ENCODE results near the gene CCT6B.
A peak's percentile ranks its signal among the peaks of the same experiment; 100 is the strongest.
"Not testable (repeated sequence)": the region's sequence is repeated elsewhere in the genome, so short reads cannot be mapped to it uniquely, and the experiment has no call there.

Gene CCT6B

GRCh38 chr17:35001549-35001948, 40.3 kb upstream of the CCT6B start:
- no peak for TF ChIP-seq FOXA1 (IDR thresholded peaks at IDR 0.05)
- no peak for TF ChIP-seq SP1 (IDR thresholded peaks at IDR 0.05)
- TF ChIP-seq BHLHE40 (IDR thresholded peaks at IDR 0.05; ENCODE audit: borderline replicate concordance), result no peak
- no peak for TF ChIP-seq TARDBP (IDR thresholded peaks at IDR 0.05)
- no peak for TF ChIP-seq CTBP1 (IDR thresholded peaks at IDR 0.05; ENCODE audit: borderline replicate concordance)
- no peak for TF ChIP-seq ARNT (IDR thresholded peaks at IDR 0.05)
- no peak for TF ChIP-seq ZNF384 (IDR thresholded peaks at IDR 0.05)
- no peak for TF ChIP-seq L3MBTL2 (conservative IDR thresholded peaks at IDR 0.05)
- no peak for TF ChIP-seq ELF4 (IDR thresholded peaks at IDR 0.05)
- TF ChIP-seq PKNOX1 (IDR thresholded peaks at IDR 0.05), result no peak
- no peak for TF ChIP-seq NFRKB (IDR thresholded peaks at IDR 0.05)
- no peak for TF ChIP-seq SUZ12 (IDR thresholded peaks at IDR 0.05)
- no peak for TF ChIP-seq FOXK2 (IDR thresholded peaks at IDR 0.05)
- TF ChIP-seq LEF1 (IDR thresholded peaks at IDR 0.05; ENCODE audit: borderline replicate concordance), result no peak
- TF ChIP-seq FOXM1 (IDR thresholded peaks at IDR 0.05; ENCODE audit: borderline replicate concordance), result no peak
- TF ChIP-seq HDGF (IDR thresholded peaks at IDR 0.05; ENCODE audit: borderline replicate concordance), result no peak
- POLR2A ChIA-PET, result interaction anchor here (1.0 kb wide), 1 partner anchor 8 kb away, joined by 3 read pairs; no protein-coding TSS in a partner anchor
- no peak for DNase-seq (ENCODE audit: extremely low spot score)
- CTCF ChIA-PET, result interaction anchor here (1.0 kb wide), 1 partner anchor 93 kb away, joined by 3 read pairs; no protein-coding TSS in a partner anchor

- POLR2A ChIA-PET; DNase-seq (ENCODE audit: extremely low spot score): not testable (repeated sequence)
- CTCF ChIA-PET, result interaction anchor here (1.0 kb wide), 1 partner anchor 93 kb away, joined by 3 read pairs; no protein-coding TSS in a partner anchor
Observed at GRCh38 chr17:35000965-35001364, 39.7 kb upstream of the CCT6B start.

DNA sequence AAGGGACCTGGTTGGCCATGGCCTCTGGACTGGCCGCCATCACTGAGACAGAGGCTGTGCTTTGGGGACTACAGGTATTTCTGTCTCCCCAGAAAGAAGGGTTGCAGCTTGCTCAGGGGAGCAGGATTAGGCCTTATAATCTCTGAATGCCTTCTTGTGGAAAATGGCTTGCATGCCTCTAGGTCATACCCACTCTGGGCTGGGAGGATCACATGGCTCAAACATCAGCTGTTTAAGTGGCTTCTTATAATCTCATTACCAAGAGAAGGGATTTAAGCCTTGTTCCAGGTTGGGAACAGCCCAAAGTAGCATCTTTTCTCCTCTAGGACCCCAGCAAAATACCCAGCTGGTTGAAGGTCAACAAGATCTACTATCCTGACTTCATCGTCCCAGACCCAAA, 38.2 kb upstream of the CCT6B start:
- no peak for DNase-seq (ENCODE audit: extremely low spot score)
- no peak for TF ChIP-seq FOXM1 (IDR thresholded peaks at IDR 0.05; ENCODE audit: borderline replicate concordance)
- TF ChIP-seq TARDBP (IDR thresholded peaks at IDR 0.05), result no peak
- TF ChIP-seq ZNF384 (IDR thresholded peaks at IDR 0.05), result no peak
- TF ChIP-seq ELF4 (IDR thresholded peaks at IDR 0.05), result no peak
- no peak for TF ChIP-seq PKNOX1 (IDR thresholded peaks at IDR 0.05)
- TF ChIP-seq LEF1 (IDR thresholded peaks at IDR 0.05; ENCODE audit: borderline replicate concordance), result no peak
- no peak for TF ChIP-seq CTBP1 (IDR thresholded peaks at IDR 0.05; ENCODE audit: borderline replicate concordance)
- no peak for TF ChIP-seq ARNT (IDR thresholded peaks at IDR 0.05)
- TF ChIP-seq NFRKB (IDR thresholded peaks at IDR 0.05), result no peak
- no peak for TF ChIP-seq BHLHE40 (IDR thresholded peaks at IDR 0.05; ENCODE audit: borderline replicate concordance)
- TF ChIP-seq FOXA1 (IDR thresholded peaks at IDR 0.05), result no peak
- TF ChIP-seq L3MBTL2 (conservative IDR thresholded peaks at IDR 0.05), result no peak
- no peak for TF ChIP-seq SUZ12 (IDR thresholded peaks at IDR 0.05)
- TF ChIP-seq FOXK2 (IDR thresholded peaks at IDR 0.05), result no peak
- no peak for TF ChIP-seq SP1 (IDR thresholded peaks at IDR 0.05)
- CTCF ChIA-PET, result interaction anchor here (0.9 kb wide), 1 partner anchor 106 kb away, joined by 3 read pairs; no protein-coding TSS in a partner anchor
- POLR2A ChIA-PET, result interaction anchor here (1.8 kb wide), 1 partner anchor 18 kb away, joined by 5 read pairs; no protein-coding TSS in a partner anchor

DNA sequence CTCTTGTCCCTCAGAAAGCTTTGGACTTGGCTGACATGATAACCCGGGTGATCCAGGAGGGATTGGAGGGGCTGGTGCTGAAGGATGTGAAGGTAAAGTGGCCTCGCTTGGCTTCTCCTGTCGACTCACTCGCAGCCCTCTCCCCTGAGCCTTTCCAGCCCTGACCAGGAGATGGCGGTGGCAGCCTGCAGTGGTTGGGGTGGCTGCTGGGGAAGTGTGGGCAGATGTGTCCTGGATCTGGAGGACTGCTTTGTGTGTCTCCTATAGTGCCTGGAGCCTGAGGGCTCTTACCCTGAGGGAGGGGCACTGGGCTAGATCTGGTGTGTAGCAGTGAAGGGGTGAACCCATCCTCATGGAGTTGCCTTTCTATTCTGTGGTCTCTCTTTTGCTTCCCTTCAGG, 36.9 kb upstream of the CCT6B start:
- no peak for TF ChIP-seq FOXA1 (IDR thresholded peaks at IDR 0.05)
- TF ChIP-seq BHLHE40 (IDR thresholded peaks at IDR 0.05; ENCODE audit: borderline replicate concordance), result no peak
- TF ChIP-seq PKNOX1 (IDR thresholded peaks at IDR 0.05), result no peak
- TF ChIP-seq FOXM1 (IDR thresholded peaks at IDR 0.05; ENCODE audit: borderline replicate concordance), result no peak
- no peak for TF ChIP-seq HDGF (IDR thresholded peaks at IDR 0.05; ENCODE audit: borderline replicate concordance)
- peak; percentile 72 for DNase-seq (ENCODE audit: extremely low spot score)

DNA sequence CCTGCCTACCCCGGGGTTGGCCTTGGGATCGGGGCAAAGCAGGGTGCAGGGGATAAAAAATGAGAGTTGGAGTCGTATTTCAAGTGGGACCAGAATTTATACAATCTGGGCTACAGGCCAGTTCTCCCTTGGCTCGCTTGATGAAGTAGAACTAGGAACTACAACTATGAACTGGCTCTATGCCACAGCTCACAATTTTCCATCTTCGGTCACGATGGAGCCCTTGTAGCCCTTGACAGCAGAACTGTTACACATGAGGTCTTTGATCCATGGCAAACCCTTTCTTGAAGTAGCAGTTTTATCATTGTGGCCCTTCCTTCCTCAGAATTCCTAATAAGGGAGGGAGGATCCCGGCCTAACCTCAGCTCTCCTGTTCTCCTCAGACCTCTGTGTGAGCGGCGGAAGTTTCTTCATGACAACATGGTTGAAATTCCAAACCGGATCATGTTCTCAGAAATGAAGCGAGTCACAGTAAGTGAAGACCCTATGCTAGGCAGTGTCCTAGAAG, 36.1 kb upstream of the CCT6B start:
- DNase-seq (ENCODE audit: extremely low spot score), result no peak
- ChIA-PET POLR2A (interaction anchor here (0.9 kb wide), 1 partner anchor 122 kb away, joined by 3 read pairs; the partner anchor contains the start of gene RAD51D), CTCF (interaction anchor here (1.1 to 1.5 kb wide), 4 partner anchors 8 to 92 kb away, joined by 3 read pairs; no protein-coding TSS in a partner anchor)
- TF ChIP-seq FOXA1 (IDR thresholded peaks at IDR 0.05) (no peak), NFRKB (IDR thresholded peaks at IDR 0.05) (no peak), L3MBTL2 (conservative IDR thresholded peaks at IDR 0.05) (no peak), FOXM1 (IDR thresholded peaks at IDR 0.05; ENCODE audit: borderline replicate concordance) (no peak), SUZ12 (IDR thresholded peaks at IDR 0.05) (no peak), SP1 (IDR thresholded peaks at IDR 0.05) (no peak), LEF1 (IDR thresholded peaks at IDR 0.05; ENCODE audit: borderline replicate concordance) (no peak), ELF4 (IDR thresholded peaks at IDR 0.05) (no peak)

More for the DNA sequence above, 36.9 kb upstream of the CCT6B start:
- ChIA-PET CTCF (no interaction called here), POLR2A (no interaction called here)

DNA sequence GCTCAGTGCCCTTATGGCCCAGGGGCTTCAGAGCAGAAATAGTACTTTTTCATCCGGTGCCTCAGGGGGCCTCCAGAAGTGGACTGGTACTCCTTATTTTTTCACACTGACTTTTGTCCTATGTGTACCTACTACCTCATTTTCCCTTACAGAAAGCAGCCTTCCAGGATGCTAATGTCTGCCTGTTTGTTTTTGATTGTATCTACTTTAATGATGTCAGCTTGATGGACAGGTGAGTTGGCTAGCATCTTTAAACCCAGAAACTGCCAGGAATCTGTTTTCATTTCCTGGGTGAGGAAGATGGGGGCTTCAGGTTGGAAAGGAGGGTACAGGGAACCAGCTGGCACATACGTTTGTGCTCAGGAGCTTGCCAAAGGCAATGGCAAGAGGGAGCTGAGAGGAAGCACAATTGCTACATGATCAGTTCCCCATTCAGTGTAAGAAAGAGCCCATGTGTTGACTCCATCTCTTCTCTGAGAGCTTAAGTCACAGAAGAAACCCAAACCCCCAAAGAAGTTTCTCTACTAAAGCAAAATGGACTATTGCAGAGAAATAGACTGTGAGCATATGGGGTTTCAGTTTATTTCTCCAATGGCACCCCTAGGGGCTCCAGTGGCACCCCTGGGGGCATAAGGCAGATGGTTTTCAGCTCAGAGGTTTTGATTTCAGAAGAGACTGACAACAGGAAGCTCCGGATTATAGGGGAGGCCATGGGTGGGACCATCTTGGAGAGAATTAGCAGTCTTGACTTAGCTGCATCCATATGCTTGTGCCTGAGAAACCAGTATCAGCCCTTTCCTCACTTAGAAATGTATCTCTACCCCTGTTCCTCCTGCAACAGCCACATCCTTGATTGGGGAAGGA, 35.4 kb upstream of the CCT6B start:
- no peak for DNase-seq (ENCODE audit: extremely low spot score)
- ChIA-PET CTCF (interaction anchor here (0.7 to 1.5 kb wide), 6 partner anchors 9 to 100 kb away, joined by 3 to 4 read pairs (median 3); no protein-coding TSS in a partner anchor), POLR2A (interaction anchor here (0.9 kb wide), 1 partner anchor 123 kb away, joined by 3 read pairs; the partner anchor contains the start of gene RAD51D)
- TF ChIP-seq CTBP1 (IDR thresholded peaks at IDR 0.05; ENCODE audit: borderline replicate concordance), result no peak
- no peak for TF ChIP-seq SUZ12 (IDR thresholded peaks at IDR 0.05)
- TF ChIP-seq SP1 (IDR thresholded peaks at IDR 0.05), result no peak
- no peak for TF ChIP-seq L3MBTL2 (conservative IDR thresholded peaks at IDR 0.05)
- TF ChIP-seq ARNT (IDR thresholded peaks at IDR 0.05), result no peak
- TF ChIP-seq TARDBP (IDR thresholded peaks at IDR 0.05), result no peak
- TF ChIP-seq FOXA1 (IDR thresholded peaks at IDR 0.05), result no peak
- TF ChIP-seq ZNF384 (IDR thresholded peaks at IDR 0.05), result no peak
- TF ChIP-seq LEF1 (IDR thresholded peaks at IDR 0.05; ENCODE audit: borderline replicate concordance), result no peak
- no peak for TF ChIP-seq FOXK2 (IDR thresholded peaks at IDR 0.05)
- TF ChIP-seq FOXM1 (IDR thresholded peaks at IDR 0.05; ENCODE audit: borderline replicate concordance), result no peak
- TF ChIP-seq PKNOX1 (IDR thresholded peaks at IDR 0.05), result no peak
- TF ChIP-seq BHLHE40 (IDR thresholded peaks at IDR 0.05; ENCODE audit: borderline replicate concordance), result no peak
- no peak for TF ChIP-seq HDGF (IDR thresholded peaks at IDR 0.05; ENCODE audit: borderline replicate concordance)
- TF ChIP-seq ELF4 (IDR thresholded peaks at IDR 0.05), result no peak
- TF ChIP-seq NFRKB (IDR thresholded peaks at IDR 0.05), result no peak
